ENCODE data around the gene ASCC3. TPM values are rescaled to one million over a fixed set of nuclear protein-coding genes. Genes with fewer than 3 reads are reported as not detected.

ASCC3 gene
- total RNA-seq, 1 donor from 2014 or later, result 75.3 TPM

DNA sequence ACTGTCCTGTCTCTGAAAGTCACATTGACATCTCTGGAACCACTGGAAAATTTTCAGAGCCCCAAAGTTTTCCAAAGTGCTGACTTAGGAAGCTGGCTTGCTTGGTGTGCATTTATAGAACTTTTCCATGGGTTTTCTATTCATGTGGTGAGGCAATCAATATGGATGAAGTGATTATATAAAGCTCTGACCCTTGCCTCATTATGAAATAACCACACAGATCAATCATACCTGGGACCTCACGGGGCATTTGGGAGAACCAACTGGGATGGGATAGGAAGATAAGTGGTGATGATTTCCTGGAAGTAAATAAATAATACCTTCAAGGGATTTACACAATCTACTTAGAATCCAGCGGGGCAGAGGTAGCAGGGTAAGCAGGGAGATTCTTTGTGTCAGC is 393.5 kb downstream of the ASCC3 start:
- H3K27ac ChIP-seq, result no peak overlapping the region
- Mint-ChIP-seq H3K27ac (no peak overlapping the region), H3K4me3 (no peak overlapping the region)

DNA sequence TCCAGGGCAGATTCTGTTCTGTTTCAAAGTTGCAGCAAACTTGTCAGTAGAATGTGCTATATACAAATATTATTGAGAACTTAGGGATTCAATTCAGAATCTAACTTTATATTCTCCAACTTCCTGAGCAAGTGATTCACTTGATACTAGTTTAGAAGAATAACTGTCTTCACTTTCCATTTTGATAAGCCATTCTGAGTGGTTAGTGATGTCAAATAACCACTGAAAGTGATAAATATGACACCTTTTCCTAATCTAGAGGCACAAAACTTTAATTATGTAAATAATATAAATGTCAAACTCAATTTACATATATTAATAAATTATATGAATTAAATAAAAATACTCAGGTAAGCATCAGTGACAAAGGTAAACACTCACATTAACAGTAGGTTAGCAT is 395.9 kb downstream of the ASCC3 start:
- no peaks in the 10 kb centered on the region for H3K79me2 ChIP-seq (ENCODE audit: low read depth)
- no peaks in the 10 kb centered on the region for H4K20me1 ChIP-seq (ENCODE audit: low read depth)
- H3K4me3 Mint-ChIP-seq, result no peak overlapping the region
- H3K9me3 Mint-ChIP-seq, result peaks cover 6% of the 10 kb centered on the region
- peaks cover 7% of the 10 kb centered on the region for H3K27me3 Mint-ChIP-seq (ENCODE audit: insufficient read depth, low read depth)
- H3K36me3 ChIP-seq, result no peaks in the 10 kb centered on the region
- no peaks in the 10 kb centered on the region for H3K4me1 Mint-ChIP-seq
- no peak for DNase-seq (ENCODE audit: low spot score)
- H3K4me3 ChIP-seq, result no peak overlapping the region
- H3K9ac ChIP-seq, result no peak overlapping the region
- H3F3A ChIP-seq (ENCODE audit: low read depth), result no peaks in the 10 kb centered on the region
- no peaks in the 10 kb centered on the region for H3K36me3 Mint-ChIP-seq
- no peak overlapping the region for H3K27ac ChIP-seq
- H3K27me3 ChIP-seq, result no peaks in the 10 kb centered on the region
- H3K4me1 ChIP-seq, result peaks cover 6% of the 10 kb centered on the region
- H3K27ac Mint-ChIP-seq, result no peak overlapping the region
- no peaks in the 10 kb centered on the region for H3K9me3 ChIP-seq (ENCODE audit: low read depth)
- H3K4me2 ChIP-seq, result no peak overlapping the region
- TF ChIP-seq, protein P1, sequence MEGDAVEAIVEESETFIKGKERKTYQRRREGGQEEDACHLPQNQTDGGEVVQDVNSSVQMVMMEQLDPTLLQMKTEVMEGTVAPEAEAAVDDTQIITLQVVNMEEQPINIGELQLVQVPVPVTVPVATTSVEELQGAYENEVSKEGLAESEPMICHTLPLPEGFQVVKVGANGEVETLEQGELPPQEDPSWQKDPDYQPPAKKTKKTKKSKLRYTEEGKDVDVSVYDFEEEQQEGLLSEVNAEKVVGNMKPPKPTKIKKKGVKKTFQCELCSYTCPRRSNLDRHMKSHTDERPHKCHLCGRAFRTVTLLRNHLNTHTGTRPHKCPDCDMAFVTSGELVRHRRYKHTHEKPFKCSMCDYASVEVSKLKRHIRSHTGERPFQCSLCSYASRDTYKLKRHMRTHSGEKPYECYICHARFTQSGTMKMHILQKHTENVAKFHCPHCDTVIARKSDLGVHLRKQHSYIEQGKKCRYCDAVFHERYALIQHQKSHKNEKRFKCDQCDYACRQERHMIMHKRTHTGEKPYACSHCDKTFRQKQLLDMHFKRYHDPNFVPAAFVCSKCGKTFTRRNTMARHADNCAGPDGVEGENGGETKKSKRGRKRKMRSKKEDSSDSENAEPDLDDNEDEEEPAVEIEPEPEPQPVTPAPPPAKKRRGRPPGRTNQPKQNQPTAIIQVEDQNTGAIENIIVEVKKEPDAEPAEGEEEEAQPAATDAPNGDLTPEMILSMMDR (IDR thresholded peaks at IDR 0.05), result no peak
- TF ChIP-seq EZH2phosphoT487 (IDR thresholded peaks at IDR 0.05) (no peak), EZH2 (IDR thresholded peaks at IDR 0.05) (no peak)
- H2AFZ ChIP-seq (replicated peaks), result no peak overlapping the region

More for the DNA sequence above, 393.5 kb downstream of the ASCC3 start:
- peaks cover 8% of the 10 kb centered on the region for H3K9me3 Mint-ChIP-seq
- Histone ChIP-seq H3K27me3 (no peaks in the 10 kb centered on the region), H3K9ac (no peak overlapping the region), H3K36me3 (no peaks in the 10 kb centered on the region), H3K4me3 (no peak overlapping the region), H3K4me2 (no peak overlapping the region), H2AFZ (replicated peaks) (no peak overlapping the region), H3K9me3 (ENCODE audit: low read depth) (no peaks in the 10 kb centered on the region), H3K79me2 (ENCODE audit: low read depth) (no peaks in the 10 kb centered on the region), H3K4me1 (peaks cover 6% of the 10 kb centered on the region), H4K20me1 (ENCODE audit: low read depth) (no peaks in the 10 kb centered on the region), H3F3A (ENCODE audit: low read depth) (no peaks in the 10 kb centered on the region)
- H3K27me3 Mint-ChIP-seq (ENCODE audit: insufficient read depth, low read depth), result peaks cover 6% of the 10 kb centered on the region
- H3K4me1 Mint-ChIP-seq, result peaks cover 8% of the 10 kb centered on the region
- no peak for DNase-seq (ENCODE audit: low spot score)
- no peak for TF ChIP-seq EZH2phosphoT487 (IDR thresholded peaks at IDR 0.05)
- TF ChIP-seq EZH2 (IDR thresholded peaks at IDR 0.05), result no peak
- TF ChIP-seq, protein P1 (IDR thresholded peaks at IDR 0.05), result no peak
- H3K36me3 Mint-ChIP-seq, result no peaks in the 10 kb centered on the region

DNA sequence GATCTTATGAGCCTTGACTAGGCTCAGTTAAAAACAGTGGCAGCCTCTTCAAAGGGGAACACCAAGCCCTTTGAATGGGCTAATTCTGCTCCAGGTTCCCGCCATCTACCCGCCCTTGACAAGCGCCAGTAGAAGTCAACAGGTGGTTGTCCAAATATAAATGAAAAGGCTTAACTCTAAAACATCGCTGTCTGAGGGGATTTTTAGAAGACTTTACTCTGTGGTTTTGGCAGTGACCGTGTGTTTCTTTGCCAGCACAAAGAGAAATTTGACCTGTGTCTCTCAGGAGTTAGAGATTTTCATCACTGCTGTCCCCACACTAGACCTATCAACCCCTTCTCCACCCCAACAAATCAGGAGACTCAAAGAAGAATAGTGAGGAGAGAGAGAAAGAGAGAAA is 396.7 kb downstream of the ASCC3 start:
- H3K27ac Mint-ChIP-seq, result no peak overlapping the region
- H3K4me1 Mint-ChIP-seq, result no peaks in the 10 kb centered on the region
- Histone ChIP-seq H3K9ac (no peak overlapping the region), H3K4me1 (peaks cover 6% of the 10 kb centered on the region), H4K20me1 (ENCODE audit: low read depth) (no peaks in the 10 kb centered on the region), H3F3A (ENCODE audit: low read depth) (no peaks in the 10 kb centered on the region), H3K4me3 (no peak overlapping the region), H3K27ac (no peak overlapping the region), H2AFZ (replicated peaks) (no peak overlapping the region), H3K27me3 (no peaks in the 10 kb centered on the region), H3K79me2 (ENCODE audit: low read depth) (no peaks in the 10 kb centered on the region), H3K36me3 (no peaks in the 10 kb centered on the region), H3K9me3 (ENCODE audit: low read depth) (no peaks in the 10 kb centered on the region), H3K4me2 (no peak overlapping the region)
- TF ChIP-seq, protein P1 (IDR thresholded peaks at IDR 0.05), result no peak
- TF ChIP-seq EZH2phosphoT487 (IDR thresholded peaks at IDR 0.05), result no peak
- TF ChIP-seq EZH2 (IDR thresholded peaks at IDR 0.05), result no peak
- no peaks in the 10 kb centered on the region for H3K36me3 Mint-ChIP-seq
- peaks cover 2% of the 10 kb centered on the region for H3K9me3 Mint-ChIP-seq
- H3K27me3 Mint-ChIP-seq (ENCODE audit: insufficient read depth, low read depth), result peaks cover 6% of the 10 kb centered on the region
- H3K4me3 Mint-ChIP-seq, result no peak overlapping the region
- DNase-seq (ENCODE audit: low spot score), result no peak

All from neural progenitor cell (in vitro differentiated cells).